Measurements from ENCODE around the gene ARSK.

The ARSK gene

DNA sequence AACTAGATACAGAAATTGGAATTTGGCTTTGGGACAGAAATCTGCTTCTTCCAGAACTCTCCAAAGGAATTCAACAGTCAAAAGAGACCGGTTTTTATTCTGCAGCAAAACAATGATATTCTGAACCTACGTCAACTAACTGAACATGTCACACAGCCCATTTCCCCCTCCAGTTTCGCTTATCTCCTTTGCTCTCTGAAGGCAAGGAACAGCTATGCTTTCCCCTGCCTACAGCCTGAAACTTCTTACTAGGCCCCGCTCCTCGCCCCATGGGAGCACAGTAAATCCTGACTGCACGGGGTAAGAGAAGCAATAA lies 612 bp upstream of the ARSK start:
- TF ChIP-seq, protein P1, sequence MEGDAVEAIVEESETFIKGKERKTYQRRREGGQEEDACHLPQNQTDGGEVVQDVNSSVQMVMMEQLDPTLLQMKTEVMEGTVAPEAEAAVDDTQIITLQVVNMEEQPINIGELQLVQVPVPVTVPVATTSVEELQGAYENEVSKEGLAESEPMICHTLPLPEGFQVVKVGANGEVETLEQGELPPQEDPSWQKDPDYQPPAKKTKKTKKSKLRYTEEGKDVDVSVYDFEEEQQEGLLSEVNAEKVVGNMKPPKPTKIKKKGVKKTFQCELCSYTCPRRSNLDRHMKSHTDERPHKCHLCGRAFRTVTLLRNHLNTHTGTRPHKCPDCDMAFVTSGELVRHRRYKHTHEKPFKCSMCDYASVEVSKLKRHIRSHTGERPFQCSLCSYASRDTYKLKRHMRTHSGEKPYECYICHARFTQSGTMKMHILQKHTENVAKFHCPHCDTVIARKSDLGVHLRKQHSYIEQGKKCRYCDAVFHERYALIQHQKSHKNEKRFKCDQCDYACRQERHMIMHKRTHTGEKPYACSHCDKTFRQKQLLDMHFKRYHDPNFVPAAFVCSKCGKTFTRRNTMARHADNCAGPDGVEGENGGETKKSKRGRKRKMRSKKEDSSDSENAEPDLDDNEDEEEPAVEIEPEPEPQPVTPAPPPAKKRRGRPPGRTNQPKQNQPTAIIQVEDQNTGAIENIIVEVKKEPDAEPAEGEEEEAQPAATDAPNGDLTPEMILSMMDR (IDR thresholded peaks at IDR 0.05; ENCODE audit: control extremely low read depth, extremely low read depth, low read depth, missing control alignments) = no peak
- DNase-seq (ENCODE audit: extremely low spot score) = no peak
- CTCF ChIA-PET = interaction anchor here (0.9 to 1.1 kb wide), 2 partner anchors 10 to 293 kb away, joined by 3 read pairs; no protein-coding TSS in a partner anchor
- POLR2A ChIA-PET = interaction anchor here (0.6 to 1.0 kb wide), 2 partner anchors 68 to 224 kb away, joined by 4 read pairs; no protein-coding TSS in a partner anchor

DNA sequence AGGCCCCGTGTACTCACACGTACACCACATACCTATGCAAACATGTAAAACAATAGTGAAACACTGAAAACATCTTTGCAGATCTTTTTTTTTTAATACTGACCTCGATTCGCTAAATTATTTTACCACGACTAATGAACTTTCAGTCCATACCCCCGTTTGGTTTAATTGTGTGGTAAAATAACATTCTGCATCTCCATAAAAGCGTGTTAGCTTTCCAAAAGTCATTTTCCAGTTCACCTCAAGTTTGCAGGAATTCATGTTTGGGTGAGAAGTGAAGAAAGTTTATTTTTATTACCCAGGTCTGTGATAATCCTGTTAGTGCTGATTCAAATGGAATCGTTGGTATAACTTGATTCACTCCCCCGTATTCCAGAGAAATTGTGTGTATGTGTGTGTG lies 652 bp downstream of the ARSK start:
- TF ChIP-seq, protein P1 (IDR thresholded peaks at IDR 0.05; ENCODE audit: control extremely low read depth, extremely low read depth, low read depth, missing control alignments) = no peak
- ChIA-PET POLR2A (interaction anchor here (1.0 kb wide), 1 partner anchor 67 kb away, joined by 4 read pairs; no protein-coding TSS in a partner anchor), CTCF (interaction anchor here (0.9 kb wide), 1 partner anchor 10 kb away, joined by 3 read pairs; no protein-coding TSS in a partner anchor)
- DNase-seq (ENCODE audit: extremely low spot score) = no peak

DNA sequence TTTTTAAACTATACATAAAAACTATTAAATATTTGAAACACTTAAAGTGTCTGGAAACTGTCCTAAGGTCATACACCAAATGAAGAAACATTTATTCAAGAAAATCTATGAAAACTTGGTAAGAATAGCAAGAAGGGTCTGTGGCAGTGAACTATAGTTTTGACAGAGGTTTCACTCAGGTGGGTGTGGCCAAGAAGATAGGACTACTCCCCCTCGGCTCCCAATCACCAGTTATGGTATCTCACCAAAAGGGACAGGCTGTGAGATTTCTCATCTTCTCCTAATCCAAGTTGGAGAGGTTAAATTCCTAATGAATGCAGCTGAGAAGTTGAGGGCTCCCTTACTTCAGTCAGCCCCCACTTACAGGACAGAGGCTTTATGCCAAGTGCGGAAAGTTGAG lies 2.9 kb downstream of the ARSK start:
- DNase-seq (ENCODE audit: extremely low spot score) = no peak
- TF ChIP-seq, protein P1 (IDR thresholded peaks at IDR 0.05; ENCODE audit: control extremely low read depth, extremely low read depth, low read depth, missing control alignments) = no peak
- ChIA-PET CTCF (interaction anchor here (1.0 to 1.9 kb wide), 4 partner anchors 10 to 52 kb away, joined by 3 to 4 read pairs (median 3); no protein-coding TSS in a partner anchor), POLR2A (no interaction called here)

DNA sequence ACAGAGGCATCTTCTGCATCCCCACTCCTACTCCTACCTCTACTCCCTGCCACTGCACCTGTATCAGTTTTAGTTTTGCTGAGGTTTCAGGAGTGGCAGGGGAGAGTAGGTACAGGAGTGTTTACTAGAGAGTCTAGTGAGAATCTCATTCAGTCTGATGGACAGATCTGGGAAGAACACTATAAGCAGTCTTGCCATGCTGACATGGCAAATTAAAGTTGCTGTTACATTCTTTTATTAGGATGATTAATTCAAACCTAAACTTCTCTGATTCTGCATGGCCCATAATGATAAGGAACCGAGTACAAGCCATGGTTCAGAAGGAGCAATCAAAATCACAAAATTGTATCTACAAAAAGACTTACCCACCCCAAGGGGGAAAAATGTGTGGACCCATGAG lies 7.4 kb downstream of the ARSK start:
- DNase-seq (ENCODE audit: extremely low spot score) = no peak
- ChIA-PET CTCF (no interaction called here), POLR2A (no interaction called here)
- TF ChIP-seq, protein P1 (IDR thresholded peaks at IDR 0.05; ENCODE audit: control extremely low read depth, extremely low read depth, low read depth, missing control alignments) = no peak

DNA sequence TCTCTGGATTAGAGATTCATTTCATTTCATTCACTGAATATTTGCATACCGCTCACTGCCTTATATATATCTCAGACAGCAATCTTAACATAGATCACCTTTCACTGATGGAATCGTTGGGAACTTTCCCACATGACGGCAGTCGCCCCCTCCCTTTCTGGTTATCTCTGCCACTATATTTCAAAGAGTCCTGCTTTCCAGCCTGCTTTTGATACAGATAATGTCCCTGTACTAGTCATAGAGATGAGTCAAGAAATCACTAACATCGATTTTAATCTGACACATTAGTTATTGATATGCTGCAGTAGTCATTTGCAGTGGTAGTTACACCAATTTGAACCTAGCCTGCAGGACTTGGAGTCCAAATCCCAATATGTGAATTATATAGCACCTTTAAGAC lies 8.5 kb downstream of the ARSK start:
- ChIA-PET POLR2A (no interaction called here), CTCF (interaction anchor here (1.1 to 2.6 kb wide), 2 partner anchors 13 to 41 kb away, joined by 3 to 12 read pairs; no protein-coding TSS in a partner anchor)
- TF ChIP-seq, protein P1 (IDR thresholded peaks at IDR 0.05; ENCODE audit: control extremely low read depth, extremely low read depth, low read depth, missing control alignments) = no peak
- no peak for DNase-seq (ENCODE audit: extremely low spot score)

DNA sequence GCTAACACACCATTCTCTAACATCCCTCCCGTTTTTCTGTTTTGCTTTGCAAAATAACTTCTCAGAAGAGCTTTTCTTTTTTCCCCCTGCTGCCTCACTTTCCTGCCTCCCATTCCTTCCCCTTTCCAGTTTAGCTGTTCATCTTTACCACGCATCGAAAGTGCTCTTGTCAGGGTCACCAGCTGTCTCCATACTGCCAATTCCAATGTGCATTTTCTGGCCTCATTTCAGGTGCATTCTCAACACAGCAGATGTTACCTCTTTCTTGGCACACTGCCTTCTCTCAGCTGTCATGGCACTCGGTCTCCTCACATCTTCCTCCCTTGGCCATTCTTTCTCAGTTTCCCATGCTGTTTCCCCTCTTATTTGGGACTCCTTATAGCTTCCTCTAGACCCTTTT lies 9.5 kb downstream of the ARSK start:
- ChIA-PET CTCF (interaction anchor here (0.7 to 2.6 kb wide), 6 partner anchors 10 to 100 kb away, joined by 3 to 12 read pairs (median 4); partner anchors contain the start of genes ARSK, RFESD and SKIC3), POLR2A (no interaction called here)
- TF ChIP-seq, protein P1 (IDR thresholded peaks at IDR 0.05; ENCODE audit: control extremely low read depth, extremely low read depth, low read depth, missing control alignments) = no peak
- DNase-seq (ENCODE audit: extremely low spot score) = no peak

Measured in GM10248 (cell line).